GM10847 (cell line): ENCODE measurements around the gene MEOX1.

ENCODE experiments used
- POLR2A ChIP-seq: IDR thresholded peaks from 2 replicates; pipeline ENCODE4 v1.6.1; 2011; ENCODE audit not compliant: insufficient read length; ENCODE audit errors: extremely low read depth

The MEOX1 gene

GRCh38 chr17:43645450-43645764 lies 16.3 kb downstream of the MEOX1 start:
- TF ChIP-seq POLR2A = no peak

- no peak for TF ChIP-seq POLR2A
Measured at GRCh38 chr17:43644081-43644480, 17.6 kb downstream of the MEOX1 start.

- no peak for TF ChIP-seq POLR2A
Measured at GRCh38 chr17:43641416-43641815, 20.3 kb downstream of the MEOX1 start.

DNA sequence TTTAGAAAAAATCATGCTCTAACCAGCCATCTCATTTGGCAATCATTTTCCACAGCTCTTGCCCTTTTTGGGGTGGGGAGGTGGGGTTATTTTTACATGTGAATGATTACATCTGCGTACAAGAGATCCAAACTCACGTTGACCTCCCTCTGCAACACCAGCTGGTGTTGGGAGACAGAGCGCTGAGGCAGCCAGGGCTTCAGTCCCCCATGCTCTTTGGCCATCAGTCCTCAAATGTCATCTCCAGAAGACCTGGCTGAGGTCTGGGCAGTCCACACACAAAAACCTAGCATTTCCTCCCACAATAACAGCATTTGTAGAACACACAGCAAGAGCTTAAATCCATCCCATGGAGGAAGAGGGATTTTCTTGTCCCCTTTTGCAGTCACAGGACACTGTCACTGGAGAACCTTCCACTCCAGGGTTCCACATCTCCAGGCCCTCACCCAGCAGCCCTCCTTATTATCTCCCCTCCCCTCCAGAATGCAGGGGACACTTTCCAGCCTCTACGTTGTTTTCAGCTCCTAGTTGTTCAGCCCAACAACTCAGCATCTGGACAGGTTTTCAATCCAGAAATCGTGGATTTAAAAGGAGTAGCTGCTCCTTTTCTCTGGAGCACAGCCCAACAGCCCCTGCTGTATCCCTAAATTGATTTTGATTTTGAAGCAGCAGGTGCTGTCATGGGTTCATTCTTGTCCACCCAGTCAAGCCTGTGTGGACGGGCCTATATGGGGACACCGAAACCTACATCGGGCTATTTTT lies 21.1 kb downstream of the MEOX1 start:
- TF ChIP-seq POLR2A = no peak

- TF ChIP-seq POLR2A = no peak
Measured at GRCh38 chr17:43637563-43638323, 24.0 kb downstream of the MEOX1 start.

- no peak for TF ChIP-seq POLR2A
Measured at GRCh38 chr17:43636426-43636825, 25.3 kb downstream of the MEOX1 start.

DNA sequence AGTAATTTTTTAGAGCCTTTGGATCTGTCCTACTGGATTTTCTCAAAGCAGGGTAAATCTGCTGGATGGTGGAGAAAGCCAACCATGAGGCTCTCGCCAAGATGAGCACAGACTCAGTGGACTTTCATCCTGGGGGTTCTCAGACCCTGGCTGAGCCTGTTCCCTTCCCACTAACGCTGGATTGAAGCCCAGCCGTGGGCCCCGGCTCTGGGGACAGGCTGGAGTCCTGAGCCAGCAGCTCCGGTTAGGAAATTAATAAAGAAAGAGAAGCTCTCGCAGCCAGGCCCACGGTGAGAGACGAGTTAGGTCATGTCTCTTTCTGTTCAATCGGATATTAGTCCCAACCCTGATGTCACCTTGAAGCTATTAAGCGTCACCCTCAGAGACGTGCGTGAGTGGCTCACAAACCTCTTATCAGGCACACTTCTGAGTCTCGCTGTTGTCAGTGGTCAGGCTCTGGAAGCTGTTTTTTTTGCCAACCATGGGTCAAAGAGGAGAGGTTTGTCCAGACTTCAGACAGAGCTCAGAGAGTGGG lies 27.1 kb downstream of the MEOX1 start:
- no peak for TF ChIP-seq POLR2A

- no peak for TF ChIP-seq POLR2A
Measured at GRCh38 chr17:43632221-43632620, 29.5 kb downstream of the MEOX1 start.

GRCh38 chr17:43631429-43631828 lies 30.3 kb downstream of the MEOX1 start:
- no peak for TF ChIP-seq POLR2A

DNA sequence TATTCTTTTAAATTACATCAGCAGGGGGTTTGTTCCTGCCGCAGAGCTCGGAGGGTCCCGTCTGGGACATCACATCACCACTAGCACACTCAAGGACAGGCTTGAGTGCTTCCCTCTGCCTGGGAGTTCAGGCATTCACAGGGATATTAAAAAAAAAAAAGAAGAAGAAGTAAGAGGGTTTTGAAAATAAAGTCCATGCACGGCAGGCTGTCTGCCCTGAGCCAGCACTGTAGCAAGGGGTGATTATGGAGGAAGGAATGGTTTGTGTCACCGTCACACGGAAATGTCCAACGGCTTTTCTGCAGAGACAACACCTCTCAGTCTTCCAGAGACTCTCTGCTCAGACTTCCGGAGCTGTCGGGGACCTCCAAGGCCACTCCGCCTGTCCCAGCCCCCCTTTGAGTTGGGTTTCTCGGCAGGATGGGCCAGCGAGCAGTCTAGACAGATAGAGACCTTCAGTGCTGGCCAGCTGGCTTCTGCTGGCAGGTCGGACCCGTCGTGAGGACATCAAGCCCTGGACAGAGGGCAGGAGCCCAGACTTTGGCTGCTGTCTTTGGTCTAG lies 33.6 kb downstream of the MEOX1 start:
- no peak for TF ChIP-seq POLR2A

GRCh38 chr17:43627653-43628052 lies 34.1 kb downstream of the MEOX1 start:
- TF ChIP-seq POLR2A = no peak

GRCh38 chr17:43626023-43626422 lies 35.7 kb downstream of the MEOX1 start:
- TF ChIP-seq POLR2A = no peak

- no peak for TF ChIP-seq POLR2A
Measured at GRCh38 chr17:43625606-43626005, 36.1 kb downstream of the MEOX1 start.

- no peak for TF ChIP-seq POLR2A
Measured at GRCh38 chr17:43620581-43620980, 41.1 kb downstream of the MEOX1 start.

DNA sequence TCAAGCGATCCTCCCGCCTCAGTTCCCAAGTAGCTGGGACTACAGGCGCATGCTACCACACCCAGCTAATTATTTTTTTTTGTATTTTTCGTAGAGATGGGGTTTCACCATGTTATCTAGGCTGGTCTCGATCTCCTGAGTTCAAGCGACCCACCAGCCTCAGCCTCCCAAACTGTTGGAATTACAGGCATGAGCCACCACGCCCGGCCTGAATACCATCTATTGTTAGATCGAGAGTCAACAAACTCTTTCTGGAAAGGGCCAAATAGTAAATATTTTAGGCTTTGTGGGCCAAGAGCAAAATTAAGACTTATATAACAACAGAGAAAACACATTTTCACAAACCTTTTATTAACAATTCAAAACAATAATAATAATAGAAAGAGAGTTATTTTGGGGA lies 41.6 kb downstream of the MEOX1 start:
- no peak for TF ChIP-seq POLR2A

GRCh38 chr17:43619705-43620104 lies 42.0 kb downstream of the MEOX1 start:
- no peak for TF ChIP-seq POLR2A
